Activated CD8-positive, alpha-beta memory T cell treated with anti-CD3 and anti-CD28 coated beads for 4 hours (primary cell): ENCODE measurements around the gene ANTXRL.
"Not testable (repeated sequence)": the region's sequence is repeated elsewhere in the genome, so short reads cannot be mapped to it uniquely, and the experiment has no call there.

Experiments used
- DNase-seq, 2 donors: peaks; one replicate each; pipeline ENCODE4 v3.0.0-alpha.2; 2020; ENCODE audit warnings: low read depth in 2 of 2

ANTXRL gene

DNA sequence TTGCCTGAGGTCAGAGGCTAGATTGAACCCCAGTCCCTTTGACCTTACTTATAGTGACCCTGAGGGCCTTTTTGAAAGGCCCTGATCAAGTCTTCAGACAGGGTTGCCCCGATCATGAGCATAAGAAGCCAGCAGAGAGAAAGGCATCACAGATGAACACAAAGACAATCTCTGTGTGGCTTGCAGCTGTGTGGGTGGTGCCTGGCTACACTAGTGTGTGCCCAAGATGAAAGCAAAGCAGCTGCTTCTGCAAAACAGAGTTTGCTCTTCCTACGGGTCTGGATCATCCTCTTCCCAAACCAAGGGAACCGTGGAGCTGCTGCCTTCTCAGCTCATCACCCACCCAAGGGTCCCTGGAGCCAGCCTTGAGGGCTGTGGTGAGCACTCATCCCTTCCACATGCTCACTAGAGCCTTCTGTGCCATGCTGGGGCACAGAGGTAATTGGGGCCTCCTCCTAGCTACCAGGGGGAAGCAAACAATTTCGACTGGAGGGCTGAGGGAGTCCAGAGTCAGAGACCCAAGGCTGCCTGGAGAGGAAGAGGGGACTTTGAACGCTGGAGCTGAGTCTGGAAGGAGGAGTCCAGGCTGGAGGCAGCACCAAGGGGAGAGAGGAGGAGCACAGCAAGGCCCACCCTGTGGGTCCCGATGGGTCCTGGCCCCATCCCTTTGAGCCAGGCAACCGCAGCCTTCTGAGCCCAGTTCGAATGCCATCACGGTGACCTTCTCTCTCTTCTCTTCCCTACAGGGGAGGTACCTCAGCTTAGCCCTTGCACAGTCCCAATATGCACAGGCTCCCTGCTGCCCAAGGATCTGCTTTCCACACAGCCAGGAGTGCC, 42.3 kb downstream of the ANTXRL start:
- DNase-seq: no peak

DNA sequence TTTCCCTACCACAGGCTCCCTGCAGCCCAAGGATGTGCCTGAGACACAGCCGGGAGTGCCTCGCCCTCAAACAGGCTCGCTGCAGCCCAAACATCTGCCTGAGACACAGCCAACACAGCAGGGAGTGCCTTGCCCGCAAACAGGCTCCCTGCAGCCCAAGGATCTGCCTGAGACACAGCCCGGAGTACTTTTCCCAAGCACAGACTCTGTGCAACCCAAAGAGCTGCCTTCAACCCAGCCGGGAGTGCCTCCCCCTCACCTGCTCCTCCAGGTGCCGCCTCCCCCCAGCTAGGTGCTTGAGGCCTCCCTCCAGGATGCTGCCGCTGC, 42.9 kb downstream of the ANTXRL start:
- no peak for DNase-seq

DNA sequence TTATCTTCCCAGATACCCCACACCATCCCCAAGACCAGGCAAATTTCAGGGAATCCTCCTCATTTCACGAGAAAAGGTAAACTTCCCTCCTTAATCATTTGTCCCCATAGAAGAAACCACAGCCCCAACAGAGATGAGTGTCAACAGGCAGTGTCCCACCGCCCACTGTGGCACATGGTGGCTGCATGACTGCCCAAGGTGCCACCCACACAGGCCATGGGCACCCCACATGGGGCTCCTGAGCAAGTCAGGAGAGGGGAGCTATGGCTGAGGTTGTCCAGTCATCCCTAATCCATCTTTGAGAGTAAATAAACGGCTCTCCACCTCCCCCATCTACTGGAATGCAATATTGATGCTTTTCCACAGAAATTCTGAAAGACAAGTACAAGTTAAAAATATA, 44.1 kb downstream of the ANTXRL start:
- DNase-seq: no peak

DNA sequence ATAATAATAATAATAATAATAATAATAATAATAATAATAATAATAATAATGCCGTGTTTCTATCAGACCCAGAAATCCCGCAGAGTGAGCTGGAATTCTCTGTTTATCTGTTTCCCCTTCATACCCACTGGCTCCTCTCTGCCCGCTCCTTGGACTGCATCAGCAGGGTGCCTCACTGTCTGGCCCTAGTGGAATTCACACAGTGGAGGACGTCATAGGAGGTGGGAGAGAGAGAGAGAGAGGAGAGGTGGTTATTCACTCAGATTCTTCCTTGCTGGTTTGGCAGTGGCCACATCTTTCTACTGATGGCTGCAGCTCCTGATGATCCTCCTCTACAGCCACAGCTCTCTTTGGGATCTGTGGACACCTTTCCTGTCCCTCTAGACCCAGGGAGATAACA, 78.7 kb downstream of the ANTXRL start:
- not testable (repeated sequence) for DNase-seq

DNA sequence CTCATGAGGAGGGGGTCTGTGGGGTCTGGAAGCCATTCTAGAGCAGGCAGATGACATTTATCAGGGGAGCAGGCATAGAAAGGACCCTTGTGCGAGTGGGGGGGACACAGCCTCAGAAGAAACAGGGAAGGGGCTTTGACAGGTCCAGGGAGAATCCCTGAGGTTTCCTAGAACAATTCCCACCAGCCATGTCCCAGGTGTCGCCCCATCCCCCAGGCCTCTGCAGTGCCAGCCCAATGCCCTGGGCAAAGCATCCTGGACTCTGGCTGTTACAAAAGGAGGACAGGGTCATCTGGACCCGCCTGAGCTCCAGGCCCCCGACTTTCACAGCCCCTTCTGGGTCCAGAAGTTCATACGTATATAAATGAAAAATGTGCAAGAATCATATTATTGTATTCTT, 80.4 kb downstream of the ANTXRL start:
- DNase-seq: not testable (repeated sequence)

DNA sequence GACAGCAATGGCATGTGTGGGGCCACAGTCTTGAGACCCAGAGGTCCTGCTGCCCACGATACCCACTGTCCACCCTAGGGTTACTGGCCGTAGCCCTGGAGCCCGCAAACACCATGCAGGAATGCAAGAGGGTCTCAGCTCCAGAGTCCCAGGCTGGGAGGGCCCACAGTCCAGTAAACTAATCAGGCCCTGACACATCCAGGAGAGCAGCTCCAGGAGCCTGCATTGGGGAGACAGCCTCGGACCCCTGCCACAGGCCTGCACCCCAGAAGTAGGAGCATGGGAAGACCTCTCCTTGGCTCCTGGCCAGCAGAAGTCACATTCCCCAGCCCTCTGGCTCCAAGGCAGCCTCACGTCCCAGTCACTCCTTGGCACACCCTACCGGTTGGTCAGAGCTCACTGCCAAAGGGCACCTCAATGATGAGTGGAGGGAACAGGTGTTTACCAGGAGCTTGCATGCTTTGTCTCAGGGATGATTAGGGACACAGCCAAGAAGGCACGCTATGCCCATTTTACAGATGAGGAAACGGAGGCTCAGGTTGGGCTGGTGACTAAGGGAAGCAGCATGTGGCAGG, 81.0 kb downstream of the ANTXRL start:
- DNase-seq: not testable (repeated sequence)

DNA sequence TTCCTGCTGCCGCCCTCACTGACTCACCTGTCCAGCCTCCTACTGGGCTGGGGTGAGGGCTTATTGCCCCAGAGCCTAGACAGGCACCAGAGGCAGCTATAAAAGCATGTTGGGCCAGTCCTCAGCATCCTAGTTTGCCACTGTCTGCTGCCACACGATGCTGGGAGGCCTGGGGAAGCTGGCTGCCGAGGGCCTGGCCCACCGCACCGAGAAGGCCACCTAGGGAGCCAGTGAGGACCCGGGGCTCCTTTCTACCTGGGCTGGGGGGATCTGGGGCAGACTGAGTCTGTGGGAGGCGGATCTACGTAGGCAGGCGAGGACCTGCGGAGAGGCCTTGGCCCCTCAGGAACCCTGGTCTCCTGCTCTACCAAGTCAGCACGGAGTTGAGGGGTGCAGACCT, 82.2 kb downstream of the ANTXRL start:
- not testable (repeated sequence) for DNase-seq

DNA sequence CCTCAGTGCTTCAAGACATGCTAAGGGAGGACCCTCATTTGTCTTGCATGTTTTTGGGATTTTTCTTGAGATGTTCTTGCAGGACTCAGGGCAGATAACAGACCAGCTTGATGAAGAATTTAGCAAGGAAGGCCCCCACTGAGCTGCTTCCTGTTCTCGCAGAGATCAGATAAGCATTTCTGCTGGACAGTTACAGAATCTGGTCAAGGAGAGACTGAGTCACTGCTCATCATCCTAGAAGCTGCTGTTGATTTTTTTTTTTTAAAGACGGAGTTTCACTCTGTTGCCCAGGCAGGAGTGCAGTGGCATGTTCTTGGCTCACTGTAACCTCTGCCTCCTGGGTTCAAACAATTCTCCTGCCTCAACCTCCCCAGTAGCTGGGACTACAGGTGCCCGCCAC, 87.6 kb downstream of the ANTXRL start:
- not testable (repeated sequence) for DNase-seq

DNA sequence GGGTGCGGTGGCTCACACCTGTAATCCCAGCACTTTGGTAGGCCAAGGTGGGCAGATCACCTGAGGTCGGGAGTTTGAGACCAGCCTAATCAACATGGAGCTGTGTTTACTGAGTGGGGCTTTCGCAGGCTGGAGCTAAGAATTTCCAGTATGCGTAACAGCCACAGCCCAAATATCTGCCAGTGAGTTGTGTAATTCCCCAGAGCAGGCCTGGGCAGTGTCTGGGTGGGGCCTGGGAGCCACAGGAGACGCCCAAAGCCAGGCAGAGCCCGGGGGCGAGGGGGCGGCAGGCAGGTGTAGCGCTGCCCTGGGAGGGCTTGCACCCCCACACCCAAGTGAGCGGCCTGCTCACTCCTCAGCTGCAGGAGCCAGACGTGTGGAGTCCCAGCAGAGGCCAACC, 88.6 kb downstream of the ANTXRL start, which contains the start of gene ANXA8L1:
Gene ANXA8L1 (plus strand): TSS at position 371 of the 400 bp plus-strand sequence. CDS start 76 bp downstream, outside the sequence.
- DNase-seq: not testable (repeated sequence)

DNA sequence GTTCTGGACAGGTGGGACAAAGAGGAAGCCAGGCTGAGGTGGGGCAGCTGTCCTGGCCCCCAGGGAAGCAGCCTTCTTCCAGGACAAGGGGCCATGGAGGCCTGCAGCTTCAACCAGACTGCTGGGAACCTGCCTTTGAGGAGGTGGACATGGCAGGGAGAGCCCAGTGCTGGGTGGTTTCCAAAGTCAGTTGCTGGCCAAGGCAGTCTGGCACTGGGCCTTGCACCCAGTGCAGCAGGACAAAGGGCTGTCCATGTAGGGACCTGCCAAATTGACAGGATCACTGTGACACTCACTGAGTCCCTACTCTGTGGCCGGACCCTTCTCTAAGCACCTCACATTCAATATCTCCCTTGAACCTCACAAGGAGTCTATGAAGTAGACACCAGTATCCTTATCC, 90.2 kb downstream of the ANTXRL start:
- not testable (repeated sequence) for DNase-seq

DNA sequence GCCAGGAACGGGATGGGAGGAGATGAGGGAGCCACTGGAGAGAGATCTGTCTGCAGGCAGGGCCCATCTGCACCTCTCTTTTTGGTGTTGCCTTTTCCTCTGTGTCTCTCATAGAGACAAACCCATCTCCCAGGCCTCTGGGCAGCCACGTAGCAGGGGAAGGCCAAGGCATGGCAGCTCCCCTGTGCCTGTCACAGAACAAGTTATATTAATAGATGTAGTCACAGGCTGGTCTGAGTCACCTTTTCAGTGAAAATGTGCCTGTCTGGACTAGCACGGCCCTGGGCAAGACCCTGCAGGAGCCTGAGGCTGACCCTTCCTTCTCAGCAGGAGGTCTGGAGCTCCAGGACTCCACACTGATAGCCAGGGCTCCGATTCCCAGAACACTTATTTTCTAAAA, 90.9 kb downstream of the ANTXRL start:
- not testable (repeated sequence) for DNase-seq

DNA sequence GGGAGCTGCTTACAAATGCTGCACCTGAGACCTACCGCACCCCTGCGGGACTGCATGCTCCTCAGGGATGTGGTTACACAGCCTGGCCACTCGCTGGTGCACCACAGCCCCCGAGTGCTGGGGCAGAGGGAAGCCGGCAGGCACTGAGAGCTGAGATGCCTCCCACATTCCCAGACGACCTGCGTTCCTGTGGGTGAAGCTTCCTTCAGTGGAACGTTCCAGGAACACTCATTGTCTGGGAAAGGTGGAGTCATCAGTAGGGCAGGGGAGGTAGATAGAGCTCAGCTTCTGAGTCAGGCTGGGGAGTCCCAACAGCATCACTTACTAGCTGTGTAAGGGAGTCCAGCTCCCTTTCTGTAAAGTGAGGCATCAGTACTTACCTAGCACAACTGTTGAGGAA, 91.3 kb downstream of the ANTXRL start:
- DNase-seq: not testable (repeated sequence)

DNA sequence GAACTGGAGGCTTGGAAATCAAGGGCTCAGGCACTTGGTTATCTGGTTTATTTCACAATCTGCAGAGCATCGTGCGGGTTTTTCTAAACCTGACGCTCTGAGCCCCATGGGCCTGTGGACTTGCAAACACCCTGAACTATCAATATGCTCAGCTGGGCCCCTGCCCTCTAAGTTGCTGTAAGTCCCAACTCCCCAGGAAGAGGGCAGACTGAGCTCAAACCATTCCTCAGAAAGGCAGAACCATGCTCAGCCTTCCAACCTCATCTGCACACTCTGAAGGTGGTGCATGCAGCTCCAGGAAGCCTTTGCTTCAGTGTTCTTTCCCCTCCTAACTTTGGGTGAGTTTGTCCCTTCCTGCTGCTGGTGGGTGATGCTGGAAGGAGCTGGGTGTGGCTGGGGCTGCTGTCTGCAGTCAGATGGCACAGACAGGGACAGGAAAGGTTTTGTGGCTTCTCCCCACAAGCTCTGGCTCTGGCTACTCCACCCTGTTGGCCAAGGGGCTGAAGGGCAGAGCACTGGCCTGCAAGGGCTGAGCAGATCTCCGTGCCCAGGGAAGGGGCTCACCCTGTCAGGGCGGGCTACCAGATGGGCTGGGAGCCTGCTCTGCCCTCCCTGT, 92.5 kb downstream of the ANTXRL start:
- DNase-seq: not testable (repeated sequence)
